CD8-positive, alpha-beta memory T cell (primary cell): ENCODE measurements around the gene DOCK2. TPM values are rescaled to one million over a fixed set of nuclear protein-coding genes. Genes with fewer than 3 reads are reported as not detected.
"Not testable (repeated sequence)": the region's sequence is repeated elsewhere in the genome, so short reads cannot be mapped to it uniquely, and the experiment has no call there.

Experiments used
- CTCF ChIA-PET: fragments of 350-600 bp; sonication (Branson Sonifier 250); formaldehyde crosslinking; loops from one replicate; lab custom pipeline; 2021; ENCODE audit warnings: antibody characterized with exemption; lab: Charles Lee
- POLR2A ChIA-PET: fragments of 350-600 bp; sonication (Branson Sonifier 250); formaldehyde crosslinking; loops from one replicate; lab custom pipeline; 2021; ENCODE audit warnings: antibody characterized with exemption; lab: Charles Lee
- DNase-seq, 5 donors: peaks; one replicate each; pipeline versions ENCODE4 v3.0.0 to v3.0.0-alpha.2; 2020 to 2022; ENCODE audit warnings: mixed read lengths in 1 of 5
- H3K27ac ChIP-seq: one replicate; pipeline ENCODE4 v1.7.0; 2013; ENCODE audit warnings: low read depth, mild to moderate bottlenecking, low read length, moderate library complexity
- H3K27me3 ChIP-seq: 2 replicates; pipeline ENCODE4 v1.7.0; 2013; ENCODE audit warnings: low read length, mild to moderate bottlenecking; ENCODE audit not compliant: insufficient read depth, poor library complexity, severe bottlenecking
- H3K36me3 ChIP-seq: 2 replicates; pipeline ENCODE4 v1.7.0; 2013; ENCODE audit warnings: mild to moderate bottlenecking, low read length, moderate library complexity; ENCODE audit not compliant: insufficient read depth
- H3K4me1 ChIP-seq: 2 replicates; pipeline ENCODE4 v1.7.0; 2013; ENCODE audit warnings: mild to moderate bottlenecking, low read length, moderate library complexity; ENCODE audit not compliant: insufficient read depth
- H3K4me3 ChIP-seq: 2 replicates; pipeline ENCODE4 v1.7.0; 2013; ENCODE audit warnings: mild to moderate bottlenecking, low read length
- H3K9me3 ChIP-seq: 2 replicates; pipeline ENCODE4 v1.7.0; 2013; ENCODE audit warnings: mild to moderate bottlenecking, low read length
- H3K27ac Mint-ChIP-seq, 8 donors: one replicate each; pipeline ENCODE4 v1.8.0; 2020 to 2021; ENCODE audit warnings: mixed read lengths in 8 of 8, mild to moderate bottlenecking in 6 of 8, inconsistent platforms in 3 of 8, moderate library complexity in 3 of 8
- H3K27me3 Mint-ChIP-seq, 2 donors: one replicate each; pipeline ENCODE4 v1.8.0; 2020 to 2021; ENCODE audit warnings: mixed read lengths in 2 of 2, mild to moderate bottlenecking in 1 of 2, moderate library complexity in 1 of 2
- H3K36me3 Mint-ChIP-seq, 3 donors: one replicate each; pipeline ENCODE4 v1.8.0; 2020 to 2021; ENCODE audit warnings: mixed read lengths in 3 of 3, inconsistent platforms in 1 of 3, mild to moderate bottlenecking in 1 of 3
- H3K4me1 Mint-ChIP-seq, 3 donors: one replicate each; pipeline ENCODE4 v1.8.0; 2020 to 2021; ENCODE audit warnings: mixed read lengths in 3 of 3, inconsistent platforms in 1 of 3, mild to moderate bottlenecking in 1 of 3
- H3K4me3 Mint-ChIP-seq, 7 donors: one replicate each; pipeline ENCODE4 v1.8.0; 2020 to 2021; ENCODE audit warnings: mixed read lengths in 7 of 7, mild to moderate bottlenecking in 6 of 7, moderate library complexity in 4 of 7, inconsistent platforms in 2 of 7
- H3K9me3 Mint-ChIP-seq, 5 donors: one replicate each; pipeline ENCODE4 v1.8.0; 2020 to 2022; ENCODE audit warnings: mixed read lengths in 5 of 5, mild to moderate bottlenecking in 3 of 5, moderate library complexity in 2 of 5, inconsistent platforms in 1 of 5
- polyA plus RNA-seq: library from polyadenylated mRNA; unstranded; fragments of 300-500 nt; fragmentation: Illumina TruSeq; gene quantifications from one replicate; pipeline ENCODE4 v1.2.3, GENCODE V29; 2021
- total RNA-seq, 2 experiments: library from RNA; stranded (reverse); gene quantifications; one replicate each; pipeline ENCODE4 v1.2.3, GENCODE V29; 2021

Gene DOCK2
- total and polyA plus RNA-seq, 3 experiments from 2014 or later, result 102 to 157 (median 155) TPM

DNA sequence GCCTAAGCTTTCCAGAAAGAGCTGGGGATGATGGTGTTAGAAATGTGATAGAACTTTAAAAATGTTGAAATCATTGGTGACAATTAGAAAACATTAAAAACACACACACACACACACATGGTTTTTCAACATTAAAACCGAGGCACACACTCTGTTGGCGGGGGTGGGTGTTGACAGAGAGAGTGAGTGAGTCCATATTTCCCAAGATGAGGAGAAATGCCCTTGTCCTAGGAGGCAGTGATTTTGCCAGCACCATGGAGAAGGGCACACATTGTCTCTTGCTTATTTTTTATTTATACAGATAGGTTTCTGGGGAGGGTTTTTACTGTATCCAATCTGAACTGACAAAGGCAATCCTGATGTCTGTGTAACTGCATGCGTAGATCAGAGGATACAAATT lies 190.7 kb downstream of the DOCK2 start:
- H3K9me3 Mint-ChIP-seq, result peaks cover 0 to 2% (median 0%) of the 10 kb centered on the region in 5 donors
- no peak overlapping the region for H3K4me3 Mint-ChIP-seq
- Histone ChIP-seq H3K36me3 (no peaks in the 10 kb centered on the region), H3K27ac (no peak overlapping the region), H3K4me1 (no peaks in the 10 kb centered on the region), H3K27me3 (no peaks in the 10 kb centered on the region), H3K9me3 (no peaks in the 10 kb centered on the region), H3K4me3 (no peak overlapping the region)
- ChIA-PET POLR2A (no interaction called here), CTCF (interaction anchor here (0.7 to 1.7 kb wide), 3 partner anchors 8 to 19 kb away, joined by 3 to 4 read pairs (median 3); no protein-coding TSS in a partner anchor)
- peaks cover 4 to 41% (median 14%) of the 10 kb centered on the region in 3 donors for H3K36me3 Mint-ChIP-seq
- H3K4me1 Mint-ChIP-seq, result peaks cover 22 to 57% (median 43%) of the 10 kb centered on the region in 3 donors
- peak overlapping the region in 2 of 8 donors; percentile 23 to 67 for H3K27ac Mint-ChIP-seq
- no peak for DNase-seq
- H3K27me3 Mint-ChIP-seq, result no peaks in the 10 kb centered on the region

DNA sequence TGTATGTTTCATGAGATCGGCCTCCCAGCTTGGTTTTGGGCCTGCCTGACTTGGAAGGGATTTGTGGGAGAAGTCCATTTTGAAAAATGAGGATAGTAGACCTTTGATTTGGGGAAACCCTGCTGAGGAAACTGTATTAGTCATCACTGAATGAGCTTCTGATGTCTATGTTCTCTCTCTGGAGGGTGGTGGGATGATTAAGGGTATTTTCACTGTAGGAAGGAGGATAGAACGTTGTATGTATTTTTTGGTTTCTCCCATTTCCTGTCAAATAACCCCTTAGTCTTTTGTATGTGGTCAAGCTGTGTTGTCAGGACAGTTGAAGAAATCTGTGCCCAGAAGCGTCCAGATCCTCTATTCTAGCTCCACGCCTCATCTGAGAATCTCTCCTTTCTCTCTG lies 191.3 kb downstream of the DOCK2 start:
- no peak overlapping the region for H3K4me3 ChIP-seq
- no peak overlapping the region for H3K27ac ChIP-seq
- Mint-ChIP-seq H3K9me3 (no peaks in the 10 kb centered on the region), H3K27me3 (no peaks in the 10 kb centered on the region), H3K4me3 (no peak overlapping the region), H3K36me3 (peaks cover 0 to 42% (median 14%) of the 10 kb centered on the region in 3 donors), H3K4me1 (peaks cover 20 to 64% (median 49%) of the 10 kb centered on the region in 3 donors), H3K27ac (peak overlapping the region in 4 of 8 donors; percentile 3 to 56 (median 39))
- ChIA-PET POLR2A (no interaction called here), CTCF (interaction anchor here (1.3 kb wide), 1 partner anchor 9 kb away, joined by 3 read pairs; no protein-coding TSS in a partner anchor)
- DNase-seq, result no peak
- no peaks in the 10 kb centered on the region for H3K4me1 ChIP-seq
- H3K9me3 ChIP-seq, result no peaks in the 10 kb centered on the region
- no peaks in the 10 kb centered on the region for H3K27me3 ChIP-seq
- H3K36me3 ChIP-seq, result no peaks in the 10 kb centered on the region

DNA sequence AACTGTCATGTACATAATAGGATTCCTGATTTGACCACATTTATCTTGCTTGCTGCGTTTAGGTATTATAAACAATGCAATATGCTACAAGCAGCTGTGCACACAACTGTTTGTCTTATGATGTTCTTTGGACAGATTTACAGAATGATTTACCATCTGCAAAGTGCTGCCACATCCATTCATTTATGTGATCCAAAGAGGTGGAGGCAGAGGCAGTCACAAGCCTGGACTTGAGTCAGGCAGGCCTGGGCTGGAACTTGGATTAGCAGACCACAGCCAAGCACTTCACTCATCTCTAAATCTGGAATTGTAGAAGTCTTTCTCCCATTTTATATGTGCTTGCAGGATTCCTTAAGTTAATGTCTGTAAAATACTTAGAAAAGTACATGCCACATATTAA lies 194.3 kb downstream of the DOCK2 start:
- CTCF ChIA-PET, result no interaction called here
- no peaks in the 10 kb centered on the region for H3K36me3 ChIP-seq
- peak overlapping the region in 4 of 8 donors; percentile 25 to 62 (median 29) for H3K27ac Mint-ChIP-seq
- H3K36me3 Mint-ChIP-seq, result peaks cover 0 to 35% (median 11%) of the 10 kb centered on the region in 3 donors
- no peaks in the 10 kb centered on the region for H3K9me3 ChIP-seq
- H3K27ac ChIP-seq, result no peak overlapping the region
- no peaks in the 10 kb centered on the region for H3K27me3 Mint-ChIP-seq
- no peaks in the 10 kb centered on the region for H3K4me1 ChIP-seq
- H3K27me3 ChIP-seq, result no peaks in the 10 kb centered on the region
- H3K4me3 Mint-ChIP-seq, result no peak overlapping the region
- peaks cover 26 to 70% (median 59%) of the 10 kb centered on the region in 3 donors for H3K4me1 Mint-ChIP-seq
- no peaks in the 10 kb centered on the region for H3K9me3 Mint-ChIP-seq
- H3K4me3 ChIP-seq, result no peak overlapping the region
- DNase-seq, result no peak
- POLR2A ChIA-PET, result no interaction called here

DNA sequence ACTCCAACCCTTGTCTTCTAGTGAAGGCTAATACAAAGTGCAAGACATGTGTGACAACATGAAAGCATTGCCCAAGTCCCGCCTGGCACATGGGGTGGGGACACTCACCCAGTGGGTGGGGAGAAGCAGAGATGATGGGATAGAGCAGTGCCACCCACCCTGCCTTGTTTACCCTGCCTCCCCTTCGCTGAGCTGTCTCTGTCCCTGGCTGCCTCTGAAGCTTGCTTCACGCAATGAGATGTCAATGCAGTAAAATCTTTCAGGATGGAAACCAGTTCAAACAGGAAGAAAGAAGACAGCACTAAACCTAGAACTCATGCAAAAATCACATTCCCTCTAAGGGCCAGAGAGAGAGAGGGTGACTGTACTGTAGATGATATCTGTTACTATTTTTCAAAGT lies 195.2 kb downstream of the DOCK2 start:
- no peak overlapping the region for H3K4me3 Mint-ChIP-seq
- Histone ChIP-seq H3K36me3 (no peaks in the 10 kb centered on the region), H3K4me3 (no peak overlapping the region), H3K27ac (no peak overlapping the region), H3K27me3 (no peaks in the 10 kb centered on the region), H3K9me3 (no peaks in the 10 kb centered on the region), H3K4me1 (no peaks in the 10 kb centered on the region)
- ChIA-PET POLR2A (no interaction called here), CTCF (no interaction called here)
- DNase-seq, result no peak
- H3K4me1 Mint-ChIP-seq, result peaks cover 28 to 72% (median 64%) of the 10 kb centered on the region in 3 donors
- peaks cover 0 to 34% (median 13%) of the 10 kb centered on the region in 3 donors for H3K36me3 Mint-ChIP-seq
- peak overlapping the region in 5 of 8 donors; percentile 7 to 74 (median 35) for H3K27ac Mint-ChIP-seq
- no peaks in the 10 kb centered on the region for H3K9me3 Mint-ChIP-seq
- H3K27me3 Mint-ChIP-seq, result no peaks in the 10 kb centered on the region

DNA sequence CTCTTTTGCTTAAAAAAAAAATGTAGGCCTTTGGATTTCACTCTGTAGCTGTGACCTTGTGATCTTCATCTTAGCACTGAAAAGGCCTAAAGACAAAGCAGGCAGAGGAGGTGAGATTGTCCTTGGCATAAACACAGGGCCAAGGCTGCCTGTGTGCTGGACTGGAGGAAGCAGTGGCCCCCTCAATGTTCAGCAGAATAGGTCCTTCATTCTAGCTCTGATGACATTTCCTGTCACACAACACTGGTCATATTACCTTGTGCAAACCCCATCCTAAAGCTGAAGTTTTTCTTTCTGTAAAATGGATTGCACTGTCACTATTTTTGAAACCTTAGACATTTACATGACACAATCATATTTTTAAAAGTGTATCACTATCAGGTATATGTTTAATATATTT lies 195.8 kb downstream of the DOCK2 start:
- no peak for DNase-seq

DNA sequence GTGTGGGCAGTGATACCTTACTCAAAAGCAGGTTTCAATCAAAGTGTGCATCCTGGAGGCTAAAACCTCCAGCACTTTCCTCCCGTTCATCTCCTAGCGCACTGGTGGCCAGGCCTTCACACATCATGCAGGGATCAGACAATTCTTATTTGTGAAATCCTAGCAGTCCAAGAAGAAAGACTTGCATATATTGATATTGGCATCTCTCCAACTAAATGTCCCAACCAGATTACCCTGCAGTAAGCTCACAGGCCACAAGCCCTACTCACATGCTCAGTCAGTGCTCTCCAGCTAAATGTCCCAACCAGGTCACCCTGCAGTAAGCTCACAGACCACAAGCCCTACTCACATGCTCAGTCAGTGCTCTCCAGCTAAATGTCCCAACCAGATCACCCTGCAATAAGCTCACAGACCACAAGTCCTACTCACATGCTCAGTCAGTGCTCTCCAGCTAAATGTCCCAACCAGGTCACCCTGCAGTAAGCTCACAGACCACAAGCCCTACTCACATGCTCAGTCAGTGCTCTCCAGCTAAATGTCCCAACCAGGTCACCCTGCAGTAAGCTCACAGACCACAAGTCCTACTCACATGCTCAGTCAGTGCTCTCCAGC lies 196.7 kb downstream of the DOCK2 start:
- H3K4me1 ChIP-seq, CTCF ChIA-PET, H3K27me3 ChIP-seq, H3K27ac ChIP-seq, H3K9me3 ChIP-seq, DNase-seq, H3K36me3 ChIP-seq, POLR2A ChIA-PET, H3K9me3 Mint-ChIP-seq, H3K27me3 Mint-ChIP-seq, H3K4me3 ChIP-seq: not testable (repeated sequence)
- peaks cover 0 to 39% (median 21%) of the 10 kb centered on the region in 3 donors for H3K36me3 Mint-ChIP-seq
- peak overlapping the region in 1 of 7 donors; percentile 14 for H3K4me3 Mint-ChIP-seq
- peaks cover 27 to 71% (median 67%) of the 10 kb centered on the region in 3 donors for H3K4me1 Mint-ChIP-seq
- H3K27ac Mint-ChIP-seq, result peak overlapping the region in 4 of 8 donors; percentile 13 to 64 (median 34)

More for the DNA sequence above, 195.8 kb downstream of the DOCK2 start:
- Mint-ChIP-seq H3K27ac (peak overlapping the region in 5 of 8 donors; percentile 18 to 85 (median 40)), H3K4me1 (peaks cover 27 to 70% (median 65%) of the 10 kb centered on the region in 3 donors), H3K9me3 (no peaks in the 10 kb centered on the region), H3K4me3 (no peak overlapping the region), H3K36me3 (peaks cover 0 to 34% (median 15%) of the 10 kb centered on the region in 3 donors), H3K27me3 (no peaks in the 10 kb centered on the region)
- no peak overlapping the region for H3K4me3 ChIP-seq
- no peaks in the 10 kb centered on the region for H3K27me3 ChIP-seq
- no peaks in the 10 kb centered on the region for H3K36me3 ChIP-seq
- no peaks in the 10 kb centered on the region for H3K4me1 ChIP-seq
- ChIA-PET CTCF (no interaction called here), POLR2A (no interaction called here)
- H3K9me3 ChIP-seq, result no peaks in the 10 kb centered on the region
- no peak overlapping the region for H3K27ac ChIP-seq

DNA sequence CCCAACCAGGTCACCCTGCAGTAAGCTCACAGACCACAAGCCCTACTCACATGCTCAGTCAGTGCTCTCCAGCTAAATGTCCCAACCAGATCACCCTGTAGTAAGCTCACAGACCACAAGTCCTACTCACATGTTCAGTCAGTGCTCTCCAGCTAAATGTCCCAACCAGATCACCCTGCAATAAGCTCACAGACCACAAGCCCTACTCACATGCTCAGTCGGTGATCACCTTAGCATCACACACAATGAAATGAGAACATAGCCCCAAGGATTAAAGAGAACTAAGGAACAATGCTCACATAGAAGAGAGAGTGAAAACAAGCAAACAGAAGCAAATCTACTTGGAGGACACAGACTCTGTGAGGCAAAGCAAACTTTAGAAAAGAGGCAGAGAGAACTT lies 197.5 kb downstream of the DOCK2 start:
- H3K9me3 ChIP-seq, POLR2A ChIA-PET, H3K36me3 ChIP-seq, H3K27ac ChIP-seq, CTCF ChIA-PET, H3K4me1 ChIP-seq, H3K4me3 ChIP-seq, DNase-seq, H3K4me3 Mint-ChIP-seq, H3K27me3 ChIP-seq, H3K9me3 Mint-ChIP-seq, H3K27me3 Mint-ChIP-seq: not testable (repeated sequence)
- Mint-ChIP-seq H3K27ac (peak overlapping the region in 6 of 8 donors; percentile 8 to 88 (median 52)), H3K4me1 (peaks cover 25 to 70% (median 64%) of the 10 kb centered on the region in 3 donors), H3K36me3 (peaks cover 0 to 43% (median 20%) of the 10 kb centered on the region in 3 donors)

DNA sequence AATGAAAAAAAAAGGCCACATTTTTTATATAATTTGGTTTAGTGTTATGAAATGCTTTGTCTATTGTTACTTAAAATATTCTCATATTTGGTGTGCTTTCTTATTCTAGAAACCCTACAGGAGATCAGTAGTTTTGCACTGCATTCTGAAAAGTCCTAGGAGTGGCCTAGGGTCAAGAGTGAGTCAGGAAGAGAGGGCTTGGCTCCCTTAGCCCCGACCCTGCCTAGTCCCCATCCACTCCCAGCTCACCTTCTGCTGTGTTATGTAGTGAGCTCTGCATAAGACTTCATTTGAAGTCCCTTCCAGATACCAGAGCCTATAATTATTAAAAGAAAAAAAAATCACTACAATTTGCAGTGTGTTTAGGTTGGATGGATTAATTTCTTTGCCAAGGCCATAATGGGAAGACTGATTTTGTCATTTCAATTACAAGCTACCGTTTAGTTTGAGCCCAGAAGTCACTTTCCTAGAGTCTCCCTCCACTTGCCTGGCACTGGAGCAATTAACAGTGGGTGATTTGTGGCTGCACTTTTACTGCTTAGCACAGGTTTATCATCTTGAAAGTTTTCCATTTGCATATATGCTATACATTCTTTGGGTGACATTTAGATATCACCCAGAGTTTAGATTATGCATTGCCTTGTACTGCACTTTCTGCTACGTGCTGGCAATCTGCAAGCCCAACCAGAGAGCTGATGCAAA lies 199.9 kb downstream of the DOCK2 start:
- no peaks in the 10 kb centered on the region for H3K27me3 ChIP-seq
- H3K4me3 ChIP-seq, result no peak overlapping the region
- no peaks in the 10 kb centered on the region for H3K27me3 Mint-ChIP-seq
- DNase-seq, result no peak
- ChIA-PET POLR2A (no interaction called here), CTCF (interaction anchor here (0.8 kb wide), 1 partner anchor 10 kb away, joined by 3 read pairs; no protein-coding TSS in a partner anchor)
- no peaks in the 10 kb centered on the region for H3K9me3 Mint-ChIP-seq
- H3K4me3 Mint-ChIP-seq, result no peak overlapping the region
- no peaks in the 10 kb centered on the region for H3K4me1 ChIP-seq
- peaks cover 24% of the 10 kb centered on the region for H3K36me3 ChIP-seq
- H3K4me1 Mint-ChIP-seq, result peaks cover 15 to 52% (median 47%) of the 10 kb centered on the region in 3 donors
- H3K27ac Mint-ChIP-seq, result peak overlapping the region in 5 of 8 donors; percentile 21 to 86 (median 34)
- H3K27ac ChIP-seq, result no peak overlapping the region
- H3K9me3 ChIP-seq, result no peaks in the 10 kb centered on the region
- H3K36me3 Mint-ChIP-seq, result peaks cover 20 to 60% (median 35%) of the 10 kb centered on the region in 3 donors
